GM12892 (cell line): ENCODE measurements around the gene DDX47.

Experiments
- POLR2A ChIP-seq: IDR thresholded peaks from 2 replicates; pipeline ENCODE4 v1.6.1; 2011; ENCODE audit warnings: low read depth, low read length, control low read depth
- POLR2AphosphoS5 ChIP-seq: IDR thresholded peaks from 2 replicates; pipeline ENCODE4 v1.6.1; 2011; ENCODE audit warnings: low read depth, low read length, control low read depth
- TAF1 ChIP-seq: IDR thresholded peaks from 2 replicates; pipeline ENCODE4 v1.6.1; 2011; ENCODE audit warnings: low read depth, mild to moderate bottlenecking, control low read depth, low read length, borderline replicate concordance

GRCh38 chr12:12786351-12786705, 26.8 kb upstream of the DDX47 start:
- TF ChIP-seq POLR2A (no peak), TAF1 (no peak), POLR2AphosphoS5 (no peak)
